Measurements from ENCODE around the gene PLAU. TPM values are rescaled to one million over a fixed set of nuclear protein-coding genes. Genes with fewer than 3 reads are reported as not detected.
A peak's percentile ranks its signal among the peaks of the same experiment; 100 is the strongest.

PLAU gene
- total and polyA plus RNA-seq, 2 of the 4 experiments (the other 2 are of a cell fraction), result 123 to 283 TPM

DNA sequence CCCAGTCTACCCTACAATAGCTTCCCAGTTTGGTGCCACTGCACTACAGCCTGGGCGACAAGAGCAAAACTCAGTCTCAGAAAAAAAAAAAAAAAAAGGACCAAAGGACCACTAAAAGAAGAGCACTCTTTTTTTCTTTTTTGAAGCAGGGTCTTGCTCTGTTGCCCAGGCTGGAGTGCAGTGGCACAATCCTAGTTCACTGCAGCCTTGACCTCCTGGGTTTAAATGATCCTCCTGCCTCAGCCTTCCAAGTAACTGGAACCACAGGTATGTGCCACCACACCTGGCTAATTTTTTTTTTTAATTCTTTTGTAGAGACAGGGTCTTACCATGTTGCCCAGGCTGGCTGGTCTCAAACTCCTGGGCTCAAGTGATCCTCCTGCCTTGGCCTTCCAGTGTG lies 14.0 kb downstream of the PLAU start:
- peaks cover 7% of the 10 kb centered on the region for H3K9me1 ChIP-seq (ENCODE audit: insufficient read depth, low read length)
- no peak overlapping the region for H2AFZ ChIP-seq (replicated peaks; ENCODE audit: low read length, poor library complexity)
- dilution Hi-C loops (cut with HindIII; ENCODE audit: low sequenced_read_pairs, unreplicated experiment) (no loop called here), intact Hi-C loops (cut with micrococcal nuclease) (no loop called here), in situ Hi-C loops (cut with MboI; ENCODE audit: low sequenced_read_pairs) (no loop called here)
- H3K4me1 ChIP-seq (ENCODE audit: control insufficient read depth, insufficient read depth, low read length), result peaks cover 7% of the 10 kb centered on the region
- H3K27me3 ChIP-seq (ENCODE audit: control insufficient read depth, insufficient read depth, low read length), result no peaks in the 10 kb centered on the region
- H3K36me3 ChIP-seq (ENCODE audit: control insufficient read depth, insufficient read depth, low read length), result no peaks in the 10 kb centered on the region
- H3K9me3 ChIP-seq (ENCODE audit: control insufficient read depth, insufficient read depth, low read length), result no peaks in the 10 kb centered on the region
- H3K27ac ChIP-seq (ENCODE audit: insufficient read depth, low read length), result no peak overlapping the region
- no peaks in the 10 kb centered on the region for H3K79me1 ChIP-seq (ENCODE audit: low read depth in 1 of 2, low read length in 2 of 2)
- H2AK5ac ChIP-seq (ENCODE audit: low read depth, low read length), result peak overlapping the region; percentile 70; the same call in 1 of the 2 replicates
- no peak overlapping the region for H3K4ac ChIP-seq (ENCODE audit: low read depth, low read length)
- ChIA-PET POLR2A (ENCODE audit: unreplicated experiment) (no interaction called here), CTCF (interaction anchor here (0.9 kb wide), 1 partner anchor 156 kb away, joined by 3 read pairs; no protein-coding TSS in a partner anchor)
- H4K91ac ChIP-seq (ENCODE audit: insufficient read depth, low read depth, low read length), result no peak overlapping the region
- H3K23ac ChIP-seq (ENCODE audit: low read depth, low read length), result no peak overlapping the region
- peak overlapping the region; percentile 10; the same call in 1 of the 2 replicates for H4K5ac ChIP-seq (ENCODE audit: low read depth, low read length)
- no peak overlapping the region for H3K4me2 ChIP-seq (ENCODE audit: low read depth, low read length)
- no peak overlapping the region for H2BK120ac ChIP-seq (ENCODE audit: low read depth, low read length)
- H2BK20ac ChIP-seq (ENCODE audit: low read depth, low read length), result no peak overlapping the region
- ATAC-seq (ENCODE audit: low read depth), result no peak
- no peak for DNase-seq
- H3K56ac ChIP-seq (ENCODE audit: extremely low read depth, insufficient read depth, low read length), result no peak overlapping the region
- WGBS, 2 experiments (ENCODE audit: extremely low coverage in 2 of 2, insufficient read length in 1 of 2), result no CpG with 5 or more reads among the region's 1 CpG
- H3K18ac ChIP-seq (ENCODE audit: low read depth, low read length), result no peak overlapping the region; the same call in 1 of the 2 replicates
- peak overlapping the region in 1 of 2 experiments; percentile 64; a peak in 1 of 4 replicates for H4K8ac ChIP-seq (ENCODE audit: low read depth in 2 of 2, low read length in 2 of 2)
- H2AK9ac ChIP-seq (replicated peaks; ENCODE audit: low read depth, low read length, poor library complexity), result no peak overlapping the region
- no peak overlapping the region for H3K14ac ChIP-seq (replicated peaks; ENCODE audit: low read depth, low read length)
- BruUV-seq (replicated peaks), result no TSS peak
- no peak overlapping the region for H3K9ac ChIP-seq (ENCODE audit: low read depth, low read length)
- no peaks in the 10 kb centered on the region for H4K20me1 ChIP-seq (ENCODE audit: insufficient read depth, low read length)
- no peak overlapping the region for H2BK5ac ChIP-seq (ENCODE audit: low read depth, low read length, poor library complexity, severe bottlenecking)
- H3K4me3 ChIP-seq (ENCODE audit: insufficient read depth, low read depth, low read length), result no peak overlapping the region
- H2BK15ac ChIP-seq (ENCODE audit: low read depth, low read length), result peak overlapping the region; percentile 74; the same call in 1 of the 3 replicates
- TF ChIP-seq NFE2L2 (IDR thresholded peaks at IDR 0.05; ENCODE audit: low read depth, low read length) (no peak), CHD1 (IDR thresholded peaks at IDR 0.05; ENCODE audit: low read depth, low read length) (no peak), BHLHE40 (IDR thresholded peaks at IDR 0.05; ENCODE audit: low read depth, low read length) (no peak), CEBPB (IDR thresholded peaks at IDR 0.05; ENCODE audit: low read depth, low read length) (no peak), MAZ (IDR thresholded peaks at IDR 0.05; ENCODE audit: borderline replicate concordance, low read depth, low read length) (no peak), MAFK (IDR thresholded peaks at IDR 0.05; ENCODE audit: low read depth, low read length) (no peak), MXI1 (IDR thresholded peaks at IDR 0.05; ENCODE audit: borderline replicate concordance, low read depth, low read length) (no peak), RFX5 (IDR thresholded peaks at IDR 0.05; ENCODE audit: low read depth, low read length) (no peak), RAD21 (IDR thresholded peaks at IDR 0.05; ENCODE audit: low read length) (no peak)
- TF ChIP-seq, protein P1, sequence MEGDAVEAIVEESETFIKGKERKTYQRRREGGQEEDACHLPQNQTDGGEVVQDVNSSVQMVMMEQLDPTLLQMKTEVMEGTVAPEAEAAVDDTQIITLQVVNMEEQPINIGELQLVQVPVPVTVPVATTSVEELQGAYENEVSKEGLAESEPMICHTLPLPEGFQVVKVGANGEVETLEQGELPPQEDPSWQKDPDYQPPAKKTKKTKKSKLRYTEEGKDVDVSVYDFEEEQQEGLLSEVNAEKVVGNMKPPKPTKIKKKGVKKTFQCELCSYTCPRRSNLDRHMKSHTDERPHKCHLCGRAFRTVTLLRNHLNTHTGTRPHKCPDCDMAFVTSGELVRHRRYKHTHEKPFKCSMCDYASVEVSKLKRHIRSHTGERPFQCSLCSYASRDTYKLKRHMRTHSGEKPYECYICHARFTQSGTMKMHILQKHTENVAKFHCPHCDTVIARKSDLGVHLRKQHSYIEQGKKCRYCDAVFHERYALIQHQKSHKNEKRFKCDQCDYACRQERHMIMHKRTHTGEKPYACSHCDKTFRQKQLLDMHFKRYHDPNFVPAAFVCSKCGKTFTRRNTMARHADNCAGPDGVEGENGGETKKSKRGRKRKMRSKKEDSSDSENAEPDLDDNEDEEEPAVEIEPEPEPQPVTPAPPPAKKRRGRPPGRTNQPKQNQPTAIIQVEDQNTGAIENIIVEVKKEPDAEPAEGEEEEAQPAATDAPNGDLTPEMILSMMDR (conservative IDR thresholded peaks at IDR 0.05; ENCODE audit: low read depth, low read length), result no peak
